HepG2 (cell line): ENCODE data around the gene CXADR. TPM values are rescaled to one million over a fixed set of nuclear protein-coding genes. Genes with fewer than 3 reads are reported as not detected.

Experiments used
- ATAC-seq: fragments of 200-7000 bp; cut with Tn5 transposase; 3 replicates; pipeline ENCODE4 v1.9.1; 2020; ENCODE audit warnings: mild to moderate bottlenecking, moderate library complexity
- BruUV-seq: library from RNA; stranded (reverse); fragments of 400-500 nt; replicated peaks from 2 replicates; lab custom pipeline; 2021; lab: Mats Ljungman, UMichigan
- CTCF ChIA-PET: fragments of 300-600 bp; formaldehyde crosslinking; extraction: SDS; loops from one replicate; lab custom pipeline; 2021; ENCODE audit warnings: low total read pairs, inconsistent platforms, low intra/inter-chr PET ratio; lab: Yijun Ruan, JAX
- POLR2A ChIA-PET: fragments of 350-600 bp; sonication (Branson Sonifier 250); formaldehyde crosslinking; loops from one replicate; lab custom pipeline; 2020; ENCODE audit warnings: antibody characterized with exemption, inconsistent platforms; lab: Yijun Ruan, JAX
- DNase-seq: peaks from one replicate; pipeline ENCODE4 v3.0.0-alpha.2; 2015; ENCODE audit warnings: low spot score
- FAIRE-seq: peaks from 3 replicates; lab custom pipeline; 2011; peaks lifted over from hg19 to GRCh38; lab: Jason Lieb, UNC
- H2AFZ ChIP-seq: one replicate; pipeline ENCODE4 v1.6.1; 2011; ENCODE audit warnings: low read length, inconsistent platforms
- H3K27ac ChIP-seq: fragments of 300-600 bp; 3 replicates; pipeline ENCODE4 v1.8.0; 2011; ENCODE audit warnings: mixed run types, mild to moderate bottlenecking, mixed read lengths, low read length, inconsistent platforms; ENCODE audit not compliant: insufficient read depth; ENCODE audit errors: extremely low read length
- H3K27me3 ChIP-seq, 2 experiments: fragments of 200-600 bp in 1 of 2; 2 replicates in 1 of 2; 3 replicates in 1 of 2; pipeline versions ENCODE4 v1.6.0 to v1.8.0; 2011; ENCODE audit warnings: low read length in 2 of 2, mild to moderate bottlenecking in 2 of 2, moderate library complexity in 2 of 2, inconsistent platforms in 1 of 2; ENCODE audit not compliant: insufficient read depth in 2 of 2, control insufficient read depth in 1 of 2
- H3K36me3 ChIP-seq, 2 experiments: fragments of 200-600 bp in 1 of 2; replicated peaks in 1 of 2; 2 replicates in 1 of 2; 3 replicates in 1 of 2; pipeline versions ENCODE4 v1.5.1 to v1.8.0; 2011; ENCODE audit warnings: low read length in 2 of 2, inconsistent platforms in 1 of 2; ENCODE audit not compliant: insufficient read depth in 2 of 2, control insufficient read depth in 1 of 2
- H3K4me1 ChIP-seq: 2 replicates; pipeline ENCODE4 v1.5.1; 2012; ENCODE audit warnings: low read length, inconsistent platforms; ENCODE audit not compliant: insufficient read depth
- H3K4me2 ChIP-seq: 2 replicates; pipeline ENCODE4 v1.6.0; 2011; ENCODE audit warnings: low read depth, low read length, inconsistent platforms
- H3K4me3 ChIP-seq, 3 experiments: fragments of 200-600 bp in 1 of 3; sonication (generic), shearing (Covaris generic) in 1 of 3; replicated peaks in 1 of 3; 2 replicates each; pipeline ENCODE4 v1.5.1; 2011 to 2016; ENCODE audit warnings: low read length in 3 of 3, inconsistent platforms in 2 of 3, low read depth in 2 of 3, mild to moderate bottlenecking in 2 of 3, control low read depth in 1 of 3, mixed read lengths in 1 of 3; ENCODE audit not compliant: insufficient read depth in 1 of 3
- H3K79me2 ChIP-seq: one replicate; pipeline ENCODE4 v1.6.1; 2011; ENCODE audit warnings: low read length, inconsistent platforms; ENCODE audit not compliant: insufficient read depth
- H3K9ac ChIP-seq: 2 replicates; pipeline ENCODE4 v1.6.0; 2011; ENCODE audit warnings: mild to moderate bottlenecking, low read depth, low read length, inconsistent platforms; ENCODE audit not compliant: insufficient read depth
- H3K9me3 ChIP-seq: 2 replicates; pipeline ENCODE4 v1.5.1; 2012; ENCODE audit warnings: mild to moderate bottlenecking, low read length
- H4K20me1 ChIP-seq: 2 replicates; pipeline ENCODE4 v1.6.0; 2011; ENCODE audit warnings: inconsistent platforms, mild to moderate bottlenecking, low read length, moderate library complexity; ENCODE audit not compliant: insufficient read depth
- ATF1 ChIP-seq: IDR thresholded peaks from 2 replicates; pipeline ENCODE4 v1.6.1; 2016; ENCODE audit warnings: mild to moderate bottlenecking, control low read depth
- CAMTA2 ChIP-seq: sonication (generic); formaldehyde crosslinking; IDR thresholded peaks from 2 replicates; pipeline ENCODE4 v1.4.0; 2020; ENCODE audit warnings: mild to moderate bottlenecking, missing genetic modification reagents, borderline replicate concordance
- FOXA1 ChIP-seq, 2 experiments: fragments of 450-650 bp in 1 of 2; sonication (generic) in 1 of 2; formaldehyde crosslinking in 1 of 2; IDR thresholded peaks; 2 replicates each; pipeline versions ENCODE4 v1.4.0 to v1.6.1; 2016 to 2020; ENCODE audit warnings: missing genetic modification reagents in 1 of 2
- KAT2B ChIP-seq: fragments of 150-350 bp; IDR thresholded peaks from 2 replicates; pipeline ENCODE4 v1.6.1; 2014; ENCODE audit warnings: low read depth, low read length, borderline replicate concordance
- KDM1A ChIP-seq: IDR thresholded peaks from 2 replicates; pipeline ENCODE4 v1.6.1; 2016; ENCODE audit warnings: missing compliant biosample characterization
- POLR2A ChIP-seq, 2 experiments: IDR thresholded peaks; 2 replicates each; pipeline ENCODE4 v1.6.1; 2011; ENCODE audit warnings: low read depth in 2 of 2, low read length in 2 of 2, mild to moderate bottlenecking in 1 of 2, moderate library complexity in 1 of 2; ENCODE audit not compliant: insufficient read depth in 1 of 2
- POLR2AphosphoS2 ChIP-seq: IDR thresholded peaks from 2 replicates; pipeline ENCODE4 v1.6.1; 2011; ENCODE audit warnings: low read depth, low read length, improper control_type of control experiment
- SP1 ChIP-seq, 2 experiments: fragments of 450-650 bp in 1 of 2; sonication (generic) in 1 of 2; formaldehyde crosslinking in 1 of 2; IDR thresholded peaks; 2 replicates each; pipeline versions ENCODE4 v1.4.0 to v1.6.1; 2016 to 2020; ENCODE audit warnings: missing genetic modification reagents in 1 of 2
- TBL1XR1 ChIP-seq: fragments of 150-350 bp; IDR thresholded peaks from 2 replicates; pipeline ENCODE4 v1.6.1; 2014; ENCODE audit warnings: borderline replicate concordance, low read length; ENCODE audit not compliant: partially characterized antibody
- TBX3 ChIP-seq: fragments of 450-650 bp; IDR thresholded peaks from 2 replicates; pipeline ENCODE4 v1.6.1; 2017; ENCODE audit warnings: antibody characterized with exemption, mild to moderate bottlenecking, inconsistent platforms, borderline replicate concordance
- ZBTB43 ChIP-seq: sonication (generic); formaldehyde crosslinking; conservative IDR thresholded peaks from 2 replicates; pipeline ENCODE4 v1.4.0; 2020; ENCODE audit warnings: missing genetic modification reagents
- ZNF264 ChIP-seq: sonication (generic); formaldehyde crosslinking; IDR thresholded peaks from 2 replicates; pipeline ENCODE4 v1.4.0; 2020; ENCODE audit warnings: missing genetic modification reagents
- ZNF574 ChIP-seq: sonication (generic); formaldehyde crosslinking; IDR thresholded peaks from 2 replicates; pipeline ENCODE4 v1.4.0; 2020; ENCODE audit warnings: missing genetic modification reagents
- WGBS: methylation state at CpG from one replicate; pipeline ENCODE4 v1.1.6; 2017; ENCODE audit warnings: low lambda C conversion rate; 5-methylcytosine and 5-hydroxymethylcytosine counted together
- in situ Hi-C: cut with HindIII; loops from 2 replicates; pipeline ENCODE4 v1.10.0; 2017; ENCODE audit warnings: low pct_unique_long_range_greater_than_20kb; ENCODE audit not compliant: extremely low pct_ligation_motif_present
- intact Hi-C: fragments of 100-400 bp; cut with micrococcal nuclease; formaldehyde crosslinking; loops from one replicate; pipeline ENCODE4 v1.10.0; 2022; ENCODE audit not compliant: unreplicated experiment
- polyA plus RNA-seq, 8 experiments: library from polyadenylated mRNA; depleted of rRNA in 3 of 8; stranded (reverse) in 7 of 8; unstranded in 1 of 8; fragments of >200 nt; fragmentation: Illumina TruSeq in 4 of 8; extraction: Trizol in 4 of 8; gene quantifications; 2 replicates each; pipeline versions ENCODE4 v1.2.1 to v1.2.3, GENCODE V29; 2011 to 2016; ENCODE audit warnings: low read depth in 4 of 8, missing spikeins in 1 of 8, mixed read lengths in 1 of 8; ENCODE audit not compliant: insufficient read depth in 1 of 8
- total RNA-seq, 5 experiments: library from RNA; depleted of rRNA; stranded (reverse); fragments of >200 nt; fragmentation: Illumina TruSeq; extraction: Trizol; gene quantifications; 2 replicates each; pipeline ENCODE4 v1.2.3, GENCODE V29; 2016; ENCODE audit warnings: low read depth in 1 of 5

The CXADR gene
- total and polyA plus RNA-seq, 2 of the 13 experiments (the other 11 are each of a cell fraction or from before 2014, with no cell fraction given): 86.8 to 110 TPM

- Histone ChIP-seq H3K9ac (no peak overlapping the region), H4K20me1 (0 out of 2 replicates have a peak, but pooled peaks cover 3% of the 10 kb centered on the region), H3K36me3 (peaks cover 2 to 16% of the 10 kb centered on the region in 2 experiments; a peak in 4 of 5 replicates), H3K4me1 (peaks cover 5% of the 10 kb centered on the region; the same call in 1 of the 2 replicates), H2AFZ (no peak overlapping the region), H3K79me2 (peaks cover 3% of the 10 kb centered on the region), H3K4me2 (no peak overlapping the region), H3K27me3 (no peaks in the 10 kb centered on the region), H3K27ac (no peak overlapping the region), H3K4me3 (no peak overlapping the region), H3K9me3 (no peaks in the 10 kb centered on the region)
- BruUV-seq: TSS peak; percentile 4
- DNase-seq (no peak), ATAC-seq (no peak), FAIRE-seq (no peak)
- ChIA-PET POLR2A (no interaction called here), CTCF (no interaction called here)
- in situ Hi-C loops: no loop called here
- intact Hi-C loops: no loop called here
- 90% methylated on average over 2 of the region's 2 CpGs for WGBS
- no peak for TF ChIP-seq KDM1A (CRISPR knock-in tag)
- no peak for TF ChIP-seq ZBTB43 (CRISPR knock-in tag)
- no peak for TF ChIP-seq FOXA1 (IDR thresholded peaks at IDR 0.05)
- no peak for TF ChIP-seq FOXA1 (CRISPR knock-in tag; IDR thresholded peaks at IDR 0.05)
- no peak for TF ChIP-seq TBX3
- TF ChIP-seq ZNF574 (CRISPR knock-in tag): no peak
- no peak for TF ChIP-seq ZNF264 (CRISPR knock-in tag)
- TF ChIP-seq SP1 (IDR thresholded peaks at IDR 0.05): no peak
- TF ChIP-seq SP1 (CRISPR knock-in tag; IDR thresholded peaks at IDR 0.05): no peak
- TF ChIP-seq TBL1XR1: no peak
- no peak for TF ChIP-seq POLR2AphosphoS2
- TF ChIP-seq CAMTA2: no peak
- no peak for TF ChIP-seq POLR2A (IDR thresholded peaks at IDR 0.05; ENCODE audit: insufficient read depth in 1 of 2, low read depth in 2 of 2, low read length in 2 of 2)
- no peak for TF ChIP-seq KAT2B
- TF ChIP-seq ATF1 (CRISPR knock-in tag): no peak
Observed at GRCh38 chr21:17578162-17578561, 65.3 kb downstream of the CXADR start.
